Lung (tissue), 12 donors: ENCODE data around the gene CAMK2B. TPM values are rescaled to one million over a fixed set of nuclear protein-coding genes. Genes with fewer than 3 reads are reported as not detected.

Experiments used
- ATAC-seq: fragments of 200-7000 bp; cut with Tn5 transposase; one replicate; pipeline ENCODE4 v1.9.1; 2020; ENCODE audit warnings: moderate number of reproducible peaks; ENCODE audit not compliant: insufficient read depth, low FRiP score
- DNase-seq, 3 donors: peaks; one replicate each; pipeline ENCODE4 v3.0.0-alpha.2; 2013 to 2017
- H3K27ac ChIP-seq, 2 donors: one replicate each; pipeline ENCODE4 v1.5.1; 2013; ENCODE audit warnings: mild to moderate bottlenecking in 2 of 2, moderate library complexity in 2 of 2, control low read depth in 1 of 2, inconsistent platforms in 1 of 2, low read depth in 1 of 2, low read length in 1 of 2
- H3K27me3 ChIP-seq, 3 donors: one replicate each; pipeline ENCODE4 v1.5.1; 2013; ENCODE audit warnings: low read length in 2 of 3; ENCODE audit not compliant: control insufficient read depth in 3 of 3, insufficient read depth in 3 of 3
- H3K36me3 ChIP-seq, 4 donors: one replicate each; pipeline ENCODE4 v1.5.1; 2013; ENCODE audit warnings: low read length in 4 of 4, mild to moderate bottlenecking in 1 of 4, moderate library complexity in 1 of 4; ENCODE audit not compliant: control insufficient read depth in 4 of 4, insufficient read depth in 4 of 4
- H3K4me1 ChIP-seq, 5 donors: one replicate each; pipeline ENCODE4 v1.5.1; 2013; ENCODE audit warnings: low read length in 5 of 5, mild to moderate bottlenecking in 2 of 5, moderate library complexity in 1 of 5; ENCODE audit not compliant: control insufficient read depth in 5 of 5, insufficient read depth in 5 of 5
- H3K4me3 ChIP-seq: one replicate; pipeline ENCODE4 v1.5.1; 2013; ENCODE audit warnings: mild to moderate bottlenecking, control low read depth, moderate library complexity
- H3K9ac ChIP-seq, 2 donors: one replicate each; pipeline ENCODE4 v1.5.1; 2013; ENCODE audit warnings: low read length in 2 of 2, control low read depth in 1 of 2; ENCODE audit not compliant: insufficient read depth in 1 of 2
- H3K9me3 ChIP-seq, 4 donors: one replicate each; pipeline ENCODE4 v1.5.1; 2013; ENCODE audit warnings: low read length in 3 of 4, mild to moderate bottlenecking in 1 of 4, moderate library complexity in 1 of 4; ENCODE audit not compliant: control insufficient read depth in 4 of 4, insufficient read depth in 3 of 4
- WGBS, 2 donors: extraction: QIAGEN DNeasy Blood & Tissue Kit; methylation state at CpG; one replicate each; pipeline ENCODE4 v1.1.7; 2013; 5-methylcytosine and 5-hydroxymethylcytosine counted together
- polyA plus RNA-seq, 2 donors: library from polyadenylated mRNA; stranded (reverse); fragments of 200-250 nt; gene quantifications; one replicate each; pipeline ENCODE4 v1.2.1, GENCODE V29; 2013
- total RNA-seq, 2 donors: library from RNA; depleted of rRNA in 1 of 2; stranded (reverse); fragments of >200 nt in 1 of 2; gene quantifications; one replicate each; pipeline ENCODE4 v1.2.1, GENCODE V29; 2014 to 2021
- TF ChIP-seq, protein P1 (sequence below): IDR thresholded peaks from 2 replicates; pipeline ENCODE4 v1.5.1; 2012; ENCODE audit warnings: mild to moderate bottlenecking; ENCODE audit errors: control extremely low read depth, extremely low read depth
- donor health status: control.
- donor health status: control.
- donor health status: Bipolar disorder and iron deficiency.
- donor health status: healthy.
- donor health status: DM: yes; HTN: yes; CAD: no.

CAMK2B gene
- total and polyA plus RNA-seq, 4 donors: 0.12 to 0.80 (median 0.33) TPM

DNA sequence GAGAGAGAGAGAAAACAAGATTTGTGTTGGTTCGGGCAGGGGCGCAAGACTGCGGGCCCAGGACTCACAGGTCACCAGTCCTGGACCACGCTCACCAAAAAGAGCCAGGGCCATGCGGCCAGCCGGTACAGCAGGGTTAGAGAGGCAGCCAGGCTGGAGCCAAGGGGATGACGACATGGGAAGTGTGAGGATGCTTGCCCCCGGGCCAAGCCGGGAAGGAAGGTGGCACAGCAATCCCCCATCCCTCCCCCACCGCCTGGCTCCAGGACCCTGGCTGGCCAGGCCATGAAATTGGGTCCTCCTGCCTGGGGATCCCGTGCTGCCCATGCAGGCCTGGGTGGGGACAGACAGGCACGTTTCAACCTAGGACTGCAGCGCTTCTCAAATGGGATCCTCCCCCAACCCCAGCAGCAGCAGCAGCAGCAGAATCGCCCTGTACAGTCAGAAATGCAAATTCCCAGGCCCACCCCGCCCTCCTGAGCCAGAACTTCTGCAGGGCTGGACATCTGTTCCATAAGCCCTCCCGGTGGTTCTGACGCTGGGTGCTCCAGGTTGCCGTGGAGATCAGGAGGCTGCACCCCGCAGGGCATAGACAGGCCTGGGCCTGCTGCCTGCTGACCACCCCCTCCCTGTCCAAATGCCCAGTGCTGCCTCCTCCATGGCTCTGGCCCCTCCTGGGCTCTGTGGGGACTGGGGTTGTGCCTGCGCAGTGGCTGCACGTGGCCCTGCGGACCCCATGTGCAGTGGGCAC is 89.6 kb downstream of the CAMK2B start:
- TF ChIP-seq, protein P1, sequence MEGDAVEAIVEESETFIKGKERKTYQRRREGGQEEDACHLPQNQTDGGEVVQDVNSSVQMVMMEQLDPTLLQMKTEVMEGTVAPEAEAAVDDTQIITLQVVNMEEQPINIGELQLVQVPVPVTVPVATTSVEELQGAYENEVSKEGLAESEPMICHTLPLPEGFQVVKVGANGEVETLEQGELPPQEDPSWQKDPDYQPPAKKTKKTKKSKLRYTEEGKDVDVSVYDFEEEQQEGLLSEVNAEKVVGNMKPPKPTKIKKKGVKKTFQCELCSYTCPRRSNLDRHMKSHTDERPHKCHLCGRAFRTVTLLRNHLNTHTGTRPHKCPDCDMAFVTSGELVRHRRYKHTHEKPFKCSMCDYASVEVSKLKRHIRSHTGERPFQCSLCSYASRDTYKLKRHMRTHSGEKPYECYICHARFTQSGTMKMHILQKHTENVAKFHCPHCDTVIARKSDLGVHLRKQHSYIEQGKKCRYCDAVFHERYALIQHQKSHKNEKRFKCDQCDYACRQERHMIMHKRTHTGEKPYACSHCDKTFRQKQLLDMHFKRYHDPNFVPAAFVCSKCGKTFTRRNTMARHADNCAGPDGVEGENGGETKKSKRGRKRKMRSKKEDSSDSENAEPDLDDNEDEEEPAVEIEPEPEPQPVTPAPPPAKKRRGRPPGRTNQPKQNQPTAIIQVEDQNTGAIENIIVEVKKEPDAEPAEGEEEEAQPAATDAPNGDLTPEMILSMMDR: no peak
- Histone ChIP-seq H3K9me3 (no peaks in the 10 kb centered on the region), H3K27me3 (no peaks in the 10 kb centered on the region), H3K4me3 (no peak overlapping the region), H3K36me3 (no peaks in the 10 kb centered on the region), H3K4me1 (no peaks in the 10 kb centered on the region), H3K27ac (no peak overlapping the region), H3K9ac (no peak overlapping the region)
- no peak for DNase-seq
- ATAC-seq: no peak
- 67 to 76% methylated on average over 22 of the region's 22 CpGs for WGBS, 2 donors

DNA sequence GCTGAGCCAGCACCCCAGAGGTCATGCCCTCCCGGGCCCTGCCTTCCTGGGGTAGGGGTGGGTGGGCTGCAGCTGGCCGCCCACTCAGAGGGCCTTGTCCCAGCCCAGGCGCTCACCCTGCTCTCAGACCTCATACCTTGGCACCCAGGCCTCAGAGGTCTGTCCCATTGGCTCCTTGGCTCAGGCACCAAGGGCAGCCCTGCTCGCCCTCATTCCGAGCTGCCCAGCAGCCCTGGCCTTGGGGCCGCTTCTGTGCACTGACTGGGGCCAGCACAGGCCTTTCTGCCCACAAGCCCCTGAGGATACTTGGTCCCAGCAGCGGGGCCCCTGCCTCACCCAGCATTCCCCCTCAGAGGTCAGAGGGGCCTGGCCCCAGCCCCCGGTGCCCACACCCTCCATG is 90.3 kb downstream of the CAMK2B start:
- no peaks in the 10 kb centered on the region for H3K27me3 ChIP-seq
- TF ChIP-seq, protein P1: no peak
- peaks cover 0 to 2% (median 0%) of the 10 kb centered on the region in 5 donors for H3K4me1 ChIP-seq
- no peak overlapping the region for H3K4me3 ChIP-seq
- no peaks in the 10 kb centered on the region for H3K36me3 ChIP-seq
- H3K27ac ChIP-seq: no peak overlapping the region
- no peak for ATAC-seq
- DNase-seq: no peak
- no peak overlapping the region for H3K9ac ChIP-seq
- no peaks in the 10 kb centered on the region for H3K9me3 ChIP-seq
- 86 to 89% methylated on average over 8 of the region's 8 CpGs for WGBS, 2 donors

DNA sequence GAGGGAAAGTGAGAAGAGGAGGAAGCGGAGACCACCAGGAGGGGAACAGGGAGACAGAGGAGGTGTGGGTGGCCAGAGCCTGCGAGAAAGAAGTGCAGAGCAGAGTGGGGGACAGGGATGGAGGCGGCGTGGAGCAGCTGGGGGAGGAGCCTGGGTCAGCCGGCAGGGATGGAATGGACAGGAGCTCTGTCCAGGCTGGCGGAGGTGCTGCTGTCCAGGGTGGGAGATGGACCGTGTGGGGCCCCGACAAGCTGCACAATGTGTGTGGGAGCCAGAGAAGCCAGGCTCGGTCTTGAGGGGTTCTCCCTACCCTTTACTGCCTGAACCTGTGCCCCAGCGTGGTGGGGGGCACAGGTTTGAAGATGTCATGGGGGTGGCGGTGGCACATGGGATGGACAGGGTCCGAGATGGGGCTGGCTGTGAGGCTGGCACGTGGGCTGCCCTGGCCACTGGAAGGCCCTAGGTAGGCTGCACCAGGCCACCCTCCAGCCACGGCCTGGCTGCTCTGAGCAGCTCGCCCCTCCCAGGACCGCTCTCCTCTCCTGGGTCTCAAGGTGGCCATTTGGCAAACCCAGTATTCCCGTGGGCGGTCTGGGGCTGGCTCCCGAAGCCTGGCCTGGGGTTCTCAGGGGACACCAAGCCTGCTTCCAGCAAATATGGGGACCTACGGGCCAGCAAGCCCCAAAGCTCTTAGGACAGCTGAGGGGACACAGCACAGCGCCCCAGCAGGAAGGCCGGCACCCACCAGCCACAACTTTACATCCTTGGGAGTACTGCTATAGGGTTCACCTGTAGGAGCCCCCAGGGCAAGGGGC is 92.3 kb downstream of the CAMK2B start:
- DNase-seq (no peak), ATAC-seq (no peak)
- H3K36me3 ChIP-seq: no peaks in the 10 kb centered on the region
- no peak overlapping the region for H3K9ac ChIP-seq
- TF ChIP-seq, protein P1: no peak
- H3K27me3 ChIP-seq: no peaks in the 10 kb centered on the region
- no peak overlapping the region for H3K27ac ChIP-seq
- WGBS, 2 donors: 77 to 86% methylated on average over 21 to 22 of the region's 22 CpGs
- H3K9me3 ChIP-seq: no peaks in the 10 kb centered on the region
- H3K4me1 ChIP-seq: peaks cover 0 to 8% (median 0%) of the 10 kb centered on the region in 5 donors
- no peak overlapping the region for H3K4me3 ChIP-seq
